Measurements from ENCODE around the gene CPT1A.

Gene CPT1A

DNA sequence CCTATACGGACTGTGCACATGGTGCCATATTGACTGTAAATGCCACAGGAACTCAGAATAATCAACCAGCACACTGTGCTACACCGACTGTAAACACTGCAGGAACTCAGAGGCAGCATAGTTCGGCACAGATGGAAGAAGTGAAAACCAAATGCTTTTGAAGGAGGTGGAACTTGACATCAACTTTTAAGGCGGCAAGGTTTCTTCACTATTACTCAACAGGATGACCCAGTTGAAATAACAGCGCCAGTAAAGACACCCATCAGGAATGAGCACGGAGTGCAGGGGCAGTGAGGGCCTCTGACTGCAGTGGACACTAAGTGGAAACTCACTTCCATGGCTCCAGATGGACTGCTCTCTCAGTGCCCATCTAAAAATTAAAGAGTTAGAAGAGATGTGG lies 106.1 kb downstream of the CPT1A start:
- no peak for DNase-seq (ENCODE audit: low spot score)
- TF ChIP-seq, protein P1, sequence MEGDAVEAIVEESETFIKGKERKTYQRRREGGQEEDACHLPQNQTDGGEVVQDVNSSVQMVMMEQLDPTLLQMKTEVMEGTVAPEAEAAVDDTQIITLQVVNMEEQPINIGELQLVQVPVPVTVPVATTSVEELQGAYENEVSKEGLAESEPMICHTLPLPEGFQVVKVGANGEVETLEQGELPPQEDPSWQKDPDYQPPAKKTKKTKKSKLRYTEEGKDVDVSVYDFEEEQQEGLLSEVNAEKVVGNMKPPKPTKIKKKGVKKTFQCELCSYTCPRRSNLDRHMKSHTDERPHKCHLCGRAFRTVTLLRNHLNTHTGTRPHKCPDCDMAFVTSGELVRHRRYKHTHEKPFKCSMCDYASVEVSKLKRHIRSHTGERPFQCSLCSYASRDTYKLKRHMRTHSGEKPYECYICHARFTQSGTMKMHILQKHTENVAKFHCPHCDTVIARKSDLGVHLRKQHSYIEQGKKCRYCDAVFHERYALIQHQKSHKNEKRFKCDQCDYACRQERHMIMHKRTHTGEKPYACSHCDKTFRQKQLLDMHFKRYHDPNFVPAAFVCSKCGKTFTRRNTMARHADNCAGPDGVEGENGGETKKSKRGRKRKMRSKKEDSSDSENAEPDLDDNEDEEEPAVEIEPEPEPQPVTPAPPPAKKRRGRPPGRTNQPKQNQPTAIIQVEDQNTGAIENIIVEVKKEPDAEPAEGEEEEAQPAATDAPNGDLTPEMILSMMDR (IDR thresholded peaks at IDR 0.05; ENCODE audit: borderline replicate concordance, control extremely low read depth, extremely low read depth, insufficient read depth, missing control alignments), result no peak
- in situ Hi-C loops (cut with MboI; ENCODE audit: low sequenced_read_pairs, unreplicated experiment), result no loop called here

DNA sequence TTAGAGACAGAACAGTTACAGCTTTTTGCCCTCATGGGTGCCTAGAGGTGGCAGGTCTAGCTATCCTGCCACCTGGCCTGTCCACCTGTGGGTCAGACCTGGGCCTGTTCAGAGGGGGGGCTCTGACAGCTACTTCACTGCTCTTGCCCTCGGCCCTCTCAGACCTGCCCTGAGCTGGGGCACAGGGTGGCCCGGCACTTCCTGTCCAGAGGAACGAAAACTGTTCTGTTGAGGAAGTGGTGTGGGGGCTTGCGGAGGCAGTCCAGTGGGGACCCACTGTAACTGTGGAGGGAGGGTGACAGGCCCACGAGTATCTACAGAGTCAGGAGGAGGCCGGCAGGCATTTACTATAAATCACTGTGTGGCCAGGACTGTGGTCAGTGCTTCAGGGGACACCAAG lies 106.6 kb downstream of the CPT1A start:
- TF ChIP-seq, protein P1 (IDR thresholded peaks at IDR 0.05; ENCODE audit: borderline replicate concordance, control extremely low read depth, extremely low read depth, insufficient read depth, missing control alignments), result no peak
- in situ Hi-C loops (cut with MboI; ENCODE audit: low sequenced_read_pairs, unreplicated experiment), result no loop called here

DNA sequence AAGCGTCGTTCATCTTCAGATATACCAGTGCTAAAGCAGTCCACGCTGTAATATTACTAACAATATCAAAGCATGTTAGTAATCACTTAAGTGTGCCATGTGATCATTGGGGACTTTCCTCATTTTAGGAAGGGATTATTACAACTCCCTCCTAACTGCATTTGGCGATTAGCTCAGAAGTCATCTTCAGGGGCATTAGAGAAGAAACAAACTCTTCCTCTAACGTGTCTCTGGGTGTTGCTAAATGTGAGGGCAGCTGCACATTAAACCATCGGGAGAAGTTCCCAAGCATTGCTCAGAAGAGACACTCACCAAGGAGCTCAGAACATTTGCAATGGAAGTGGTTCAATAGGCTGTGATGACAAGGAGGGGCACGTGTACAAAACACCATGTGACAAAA lies 107.6 kb downstream of the CPT1A start:
- TF ChIP-seq, protein P1 (IDR thresholded peaks at IDR 0.05; ENCODE audit: borderline replicate concordance, control extremely low read depth, extremely low read depth, insufficient read depth, missing control alignments), result no peak
- in situ Hi-C loops (cut with MboI; ENCODE audit: low sequenced_read_pairs, unreplicated experiment), result no loop called here
- no peak for DNase-seq (ENCODE audit: low spot score)

More for the DNA sequence above, 106.6 kb downstream of the CPT1A start:
- DNase-seq (ENCODE audit: low spot score), result no peak

DNA sequence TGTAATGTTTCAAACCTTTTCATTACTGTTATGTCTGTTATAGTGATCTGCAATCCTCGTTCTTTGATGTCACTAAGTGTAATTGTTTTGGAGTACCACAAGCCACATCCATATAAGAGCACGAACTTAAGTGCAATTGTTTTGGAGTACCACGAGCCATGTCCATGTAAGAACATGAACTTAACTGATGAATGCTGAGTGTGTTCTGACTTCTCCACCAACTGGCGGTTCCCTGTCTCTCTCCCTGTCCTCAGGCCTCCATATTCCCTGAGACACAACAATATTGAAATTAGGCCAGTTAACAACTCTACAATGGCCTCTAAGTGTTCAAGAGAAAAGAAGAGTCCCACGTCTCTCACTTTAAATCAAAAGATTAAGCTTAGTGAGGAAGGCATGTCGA lies 113.9 kb downstream of the CPT1A start:
- in situ Hi-C loops (cut with MboI; ENCODE audit: low sequenced_read_pairs, unreplicated experiment), result no loop called here
- TF ChIP-seq, protein P1 (IDR thresholded peaks at IDR 0.05; ENCODE audit: borderline replicate concordance, control extremely low read depth, extremely low read depth, insufficient read depth, missing control alignments), result no peak
- no peak for DNase-seq (ENCODE audit: low spot score)

DNA sequence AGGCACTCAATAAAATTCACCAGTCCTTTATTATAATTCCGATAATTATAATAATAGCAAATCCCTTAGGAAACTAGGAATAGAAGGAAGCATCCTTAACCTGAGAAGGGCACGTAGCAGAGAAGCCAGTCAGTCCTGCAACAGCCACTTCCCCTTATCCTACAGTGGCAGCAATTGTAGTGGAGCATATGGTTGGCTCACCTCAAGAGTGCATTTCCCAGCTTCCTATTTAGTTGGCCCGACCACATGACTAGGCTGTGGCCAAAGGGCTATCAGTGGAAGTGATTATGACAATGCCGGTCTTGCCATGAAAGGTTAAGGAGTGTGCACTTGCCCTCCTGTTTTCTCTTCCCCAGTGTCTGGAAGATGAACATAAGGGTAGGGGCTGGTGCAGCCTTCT lies 117.4 kb downstream of the CPT1A start:
- DNase-seq (ENCODE audit: low spot score), result no peak
- TF ChIP-seq, protein P1 (IDR thresholded peaks at IDR 0.05; ENCODE audit: borderline replicate concordance, control extremely low read depth, extremely low read depth, insufficient read depth, missing control alignments), result no peak
- in situ Hi-C loops (cut with MboI; ENCODE audit: low sequenced_read_pairs, unreplicated experiment), result no loop called here

DNA sequence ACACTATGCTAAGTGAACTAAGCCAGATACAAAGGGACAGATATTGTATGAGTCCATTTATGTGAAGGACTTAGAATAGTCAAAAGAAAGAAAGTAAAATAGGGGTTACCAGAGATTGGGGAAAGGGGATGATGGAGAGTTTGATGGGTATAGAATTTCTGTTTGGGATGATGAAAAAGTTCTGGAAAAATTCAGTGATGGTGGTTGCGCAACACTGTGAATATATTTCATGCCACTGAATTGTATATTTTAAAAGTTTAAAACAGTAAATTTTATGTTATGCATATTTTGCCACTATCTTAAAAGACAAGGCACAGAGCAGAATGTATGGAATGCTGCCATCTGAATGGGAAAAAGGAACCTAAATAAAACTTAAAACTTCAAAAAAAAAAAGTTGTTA lies 119.6 kb downstream of the CPT1A start:
- in situ Hi-C loops (cut with MboI; ENCODE audit: low sequenced_read_pairs, unreplicated experiment), result no loop called here
- DNase-seq (ENCODE audit: low spot score), result no peak
- TF ChIP-seq, protein P1 (IDR thresholded peaks at IDR 0.05; ENCODE audit: borderline replicate concordance, control extremely low read depth, extremely low read depth, insufficient read depth, missing control alignments), result no peak

DNA sequence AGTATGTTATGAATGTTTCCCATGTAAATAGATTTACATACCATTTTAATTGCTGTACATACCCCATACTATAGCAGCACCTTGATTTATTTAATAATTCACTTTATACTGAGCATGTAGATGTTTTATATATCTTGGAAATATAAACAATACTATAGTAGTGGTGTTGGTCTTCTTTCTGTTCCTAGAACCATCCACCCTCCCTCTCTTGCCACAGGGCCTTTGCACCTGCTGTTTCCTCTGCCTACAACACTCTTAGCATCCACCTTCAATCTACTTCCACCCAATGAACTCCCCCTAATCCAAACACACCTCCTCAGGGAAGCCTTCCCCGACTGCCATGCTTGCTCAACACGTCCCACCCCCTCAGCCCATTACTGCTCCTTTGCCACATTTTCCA lies 120.6 kb downstream of the CPT1A start:
- no peak for DNase-seq (ENCODE audit: low spot score)
- in situ Hi-C loops (cut with MboI; ENCODE audit: low sequenced_read_pairs, unreplicated experiment), result no loop called here
- TF ChIP-seq, protein P1 (IDR thresholded peaks at IDR 0.05; ENCODE audit: borderline replicate concordance, control extremely low read depth, extremely low read depth, insufficient read depth, missing control alignments), result no peak
